Measurements from ENCODE around the gene HOXD11. TPM values are rescaled to one million over a fixed set of nuclear protein-coding genes. Genes with fewer than 3 reads are reported as not detected.

Gene HOXD11
- not detected in 2 replicates for total RNA-seq (2012; rRNA removed)

- Histone ChIP-seq H3K9ac (ENCODE audit: low read depth, low read length) (no peak within 1 kb of the TSS), H3K36me3 (ENCODE audit: insufficient read depth, low read length) (no peaks in the 10 kb centered on the region), H3K4me2 (ENCODE audit: low read length) (peak within 1 kb of the TSS; percentile 56), H3K9me3 (replicated peaks; ENCODE audit: low read length) (no peaks in the 10 kb centered on the region), H3K27me3 (ENCODE audit: control insufficient read depth, insufficient read depth, low read length) (peaks cover 92% of the 10 kb centered on the region), H3K4me1 (ENCODE audit: control insufficient read depth, insufficient read depth, low read length) (peaks cover 18% of the 10 kb centered on the region), H3K4me3 (ENCODE audit: low read length) (peak within 1 kb of the TSS; percentile 53)
Observed at GRCh38 chr2:176106581-176107539, at the start of gene HOXD11. Gene HOXD11 (plus strand): TSS chr2:176107280. CDS start chr2:176107356, 76 bp downstream.

GRCh38 chr2:176063958-176064357 lies 43.1 kb upstream of the HOXD11 start:
- peaks cover 78% of the 10 kb centered on the region for H3K27me3 ChIP-seq (ENCODE audit: control insufficient read depth, insufficient read depth, low read length)

GRCh38 chr2:176066645-176067588 lies 40.2 kb upstream of the HOXD11 start:
- H3K27me3 ChIP-seq (ENCODE audit: control insufficient read depth, insufficient read depth, low read length), result peaks cover 94% of the 10 kb centered on the region
- H3K4me1 ChIP-seq (ENCODE audit: control insufficient read depth, insufficient read depth, low read length), result peaks cover 18% of the 10 kb centered on the region
- peak overlapping the region; percentile 78 for H3K4me2 ChIP-seq (ENCODE audit: low read length)
- no peak overlapping the region for H3K9ac ChIP-seq (ENCODE audit: low read depth, low read length)
- peak overlapping the region; percentile 63 for H3K4me3 ChIP-seq (ENCODE audit: low read length)
- H3K36me3 ChIP-seq (ENCODE audit: insufficient read depth, low read length), result no peaks in the 10 kb centered on the region
- peaks cover 3% of the 10 kb centered on the region for H3K9me3 ChIP-seq (replicated peaks; ENCODE audit: low read length)

More at GRCh38 chr2:176063958-176064357, 43.1 kb upstream of the HOXD11 start:
- Histone ChIP-seq H3K4me3 (ENCODE audit: low read length) (no peak overlapping the region), H3K9ac (ENCODE audit: low read depth, low read length) (no peak overlapping the region), H3K4me2 (ENCODE audit: low read length) (no peak overlapping the region), H3K4me1 (ENCODE audit: control insufficient read depth, insufficient read depth, low read length) (peaks cover 18% of the 10 kb centered on the region), H3K36me3 (ENCODE audit: insufficient read depth, low read length) (no peaks in the 10 kb centered on the region), H3K9me3 (replicated peaks; ENCODE audit: low read length) (peaks cover 3% of the 10 kb centered on the region)

GRCh38 chr2:176067589-176068418 lies 39.3 kb upstream of the HOXD11 start:
- H3K9ac ChIP-seq (ENCODE audit: low read depth, low read length), result no peak overlapping the region
- no peaks in the 10 kb centered on the region for H3K36me3 ChIP-seq (ENCODE audit: insufficient read depth, low read length)
- H3K9me3 ChIP-seq (replicated peaks; ENCODE audit: low read length), result peaks cover 3% of the 10 kb centered on the region
- peak overlapping the region; percentile 78 for H3K4me2 ChIP-seq (ENCODE audit: low read length)
- peaks cover 95% of the 10 kb centered on the region for H3K27me3 ChIP-seq (ENCODE audit: control insufficient read depth, insufficient read depth, low read length)
- H3K4me1 ChIP-seq (ENCODE audit: control insufficient read depth, insufficient read depth, low read length), result peaks cover 18% of the 10 kb centered on the region
- peak overlapping the region; percentile 63 for H3K4me3 ChIP-seq (ENCODE audit: low read length)

GRCh38 chr2:176068419-176068832 lies 38.7 kb upstream of the HOXD11 start:
- Histone ChIP-seq H3K4me2 (ENCODE audit: low read length) (peak overlapping the region; percentile 56), H3K27me3 (ENCODE audit: control insufficient read depth, insufficient read depth, low read length) (peaks cover 95% of the 10 kb centered on the region), H3K9ac (ENCODE audit: low read depth, low read length) (no peak overlapping the region), H3K9me3 (replicated peaks; ENCODE audit: low read length) (peaks cover 3% of the 10 kb centered on the region), H3K4me1 (ENCODE audit: control insufficient read depth, insufficient read depth, low read length) (peaks cover 18% of the 10 kb centered on the region), H3K4me3 (ENCODE audit: low read length) (no peak overlapping the region), H3K36me3 (ENCODE audit: insufficient read depth, low read length) (no peaks in the 10 kb centered on the region)

- no peak overlapping the region for H3K4me3 ChIP-seq (ENCODE audit: low read length)
- peaks cover 18% of the 10 kb centered on the region for H3K4me1 ChIP-seq (ENCODE audit: control insufficient read depth, insufficient read depth, low read length)
- H3K9ac ChIP-seq (ENCODE audit: low read depth, low read length), result no peak overlapping the region
Observed at GRCh38 chr2:176071330-176072291, 35.5 kb upstream of the HOXD11 start.

GRCh38 chr2:176072292-176072669 lies 34.8 kb upstream of the HOXD11 start:
- H3K27me3 ChIP-seq (ENCODE audit: control insufficient read depth, insufficient read depth, low read length), result peaks cover 99% of the 10 kb centered on the region
- H3K4me1 ChIP-seq (ENCODE audit: control insufficient read depth, insufficient read depth, low read length), result peaks cover 14% of the 10 kb centered on the region
- no peak overlapping the region for H3K4me2 ChIP-seq (ENCODE audit: low read length)
- H3K36me3 ChIP-seq (ENCODE audit: insufficient read depth, low read length), result no peaks in the 10 kb centered on the region
- H3K9ac ChIP-seq (ENCODE audit: low read depth, low read length), result no peak overlapping the region
- H3K4me3 ChIP-seq (ENCODE audit: low read length), result no peak overlapping the region
- H3K9me3 ChIP-seq (replicated peaks; ENCODE audit: low read length), result peaks cover 3% of the 10 kb centered on the region

More at GRCh38 chr2:176071330-176072291, 35.5 kb upstream of the HOXD11 start:
- Histone ChIP-seq H3K27me3 (ENCODE audit: control insufficient read depth, insufficient read depth, low read length) (peaks cover 99% of the 10 kb centered on the region), H3K36me3 (ENCODE audit: insufficient read depth, low read length) (no peaks in the 10 kb centered on the region), H3K4me2 (ENCODE audit: low read length) (no peak overlapping the region), H3K9me3 (replicated peaks; ENCODE audit: low read length) (peaks cover 3% of the 10 kb centered on the region)

- Histone ChIP-seq H3K4me1 (ENCODE audit: control insufficient read depth, insufficient read depth, low read length) (peaks cover 5% of the 10 kb centered on the region), H3K9me3 (replicated peaks; ENCODE audit: low read length) (peaks cover under 1% of the 10 kb centered on the region), H3K9ac (ENCODE audit: low read depth, low read length) (no peak overlapping the region), H3K36me3 (ENCODE audit: insufficient read depth, low read length) (no peaks in the 10 kb centered on the region), H3K4me3 (ENCODE audit: low read length) (no peak overlapping the region), H3K27me3 (ENCODE audit: control insufficient read depth, insufficient read depth, low read length) (peaks cover 99% of the 10 kb centered on the region), H3K4me2 (ENCODE audit: low read length) (no peak overlapping the region)
Observed at GRCh38 chr2:176072951-176073904, 33.9 kb upstream of the HOXD11 start.

- no peaks in the 10 kb centered on the region for H3K9me3 ChIP-seq (replicated peaks; ENCODE audit: low read length)
- no peaks in the 10 kb centered on the region for H3K36me3 ChIP-seq (ENCODE audit: insufficient read depth, low read length)
- no peak overlapping the region for H3K4me3 ChIP-seq (ENCODE audit: low read length)
- H3K9ac ChIP-seq (ENCODE audit: low read depth, low read length), result no peak overlapping the region
- peaks cover 99% of the 10 kb centered on the region for H3K27me3 ChIP-seq (ENCODE audit: control insufficient read depth, insufficient read depth, low read length)
- no peak overlapping the region for H3K4me2 ChIP-seq (ENCODE audit: low read length)
- H3K4me1 ChIP-seq (ENCODE audit: control insufficient read depth, insufficient read depth, low read length), result peaks cover 7% of the 10 kb centered on the region
Observed at GRCh38 chr2:176074919-176075425, 32.1 kb upstream of the HOXD11 start.
